Measurements from ENCODE around the gene DENND1A.

DENND1A gene

GRCh38 chr9:123493627-123494026 lies 436.3 kb downstream of the DENND1A start:
- no peak for DNase-seq (ENCODE audit: low read depth)

- no peak for DNase-seq (ENCODE audit: low read depth)
Observed at GRCh38 chr9:123490688-123491087, 439.2 kb downstream of the DENND1A start.

- DNase-seq (ENCODE audit: low read depth): no peak
Observed at GRCh38 chr9:123488722-123489321, 441.1 kb downstream of the DENND1A start.

- no peak for DNase-seq (ENCODE audit: low read depth)
Observed at GRCh38 chr9:123487944-123488548, 441.9 kb downstream of the DENND1A start.

GRCh38 chr9:123486431-123486830 lies 443.5 kb downstream of the DENND1A start:
- DNase-seq (ENCODE audit: low read depth): no peak

GRCh38 chr9:123485216-123485615 lies 444.7 kb downstream of the DENND1A start:
- no peak for DNase-seq (ENCODE audit: low read depth)

- DNase-seq (ENCODE audit: low read depth): no peak
Observed at GRCh38 chr9:123484130-123484529, 445.8 kb downstream of the DENND1A start.

- no peak for DNase-seq (ENCODE audit: low read depth)
Observed at GRCh38 chr9:123483191-123483803, 446.6 kb downstream of the DENND1A start.

GRCh38 chr9:123482295-123482968 lies 447.5 kb downstream of the DENND1A start:
- no peak for DNase-seq (ENCODE audit: low read depth)

- no peak for DNase-seq (ENCODE audit: low read depth)
Observed at GRCh38 chr9:123481209-123481865, 448.6 kb downstream of the DENND1A start.

GRCh38 chr9:123480791-123481190 lies 449.1 kb downstream of the DENND1A start:
- DNase-seq (ENCODE audit: low read depth): no peak

- no peak for DNase-seq (ENCODE audit: low read depth)
Observed at GRCh38 chr9:123480096-123480495, 449.8 kb downstream of the DENND1A start.

- no peak for DNase-seq (ENCODE audit: low read depth)
Observed at GRCh38 chr9:123478967-123479602, 450.8 kb downstream of the DENND1A start.

- no peak for DNase-seq (ENCODE audit: low read depth)
Observed at GRCh38 chr9:123478160-123478559, 451.8 kb downstream of the DENND1A start.

- no peak for DNase-seq (ENCODE audit: low read depth)
Observed at GRCh38 chr9:123475407-123475806, 454.5 kb downstream of the DENND1A start.

GRCh38 chr9:123472862-123473614 lies 456.9 kb downstream of the DENND1A start:
- DNase-seq (ENCODE audit: low read depth): no peak

GRCh38 chr9:123471843-123472570 lies 457.9 kb downstream of the DENND1A start:
- no peak for DNase-seq (ENCODE audit: low read depth)

- DNase-seq (ENCODE audit: low read depth): no peak
Observed at GRCh38 chr9:123470991-123471770, 458.7 kb downstream of the DENND1A start.

- DNase-seq (ENCODE audit: low read depth): no peak
Observed at GRCh38 chr9:123470121-123470782, 459.7 kb downstream of the DENND1A start.

All from activated gamma-delta T cell treated with anti-CD3 and anti-CD28 coated beads, Interleukin-2, amount 50 U/mL, for 16 hours (primary cell).